HCT116 (cell line): ENCODE measurements around the gene ING3.

Source experiments
- ATF3 ChIP-seq: IDR thresholded peaks from 2 replicates; pipeline ENCODE4 v1.6.1; 2012
- CTCF ChIP-seq, 3 experiments: fragments of 200-600 bp in 1 of 3; sonication (generic) in 1 of 3; IDR thresholded peaks in 2 of 3; conservative IDR thresholded peaks in 1 of 3; 2 replicates each; pipeline ENCODE4 v1.5.1; 2012 to 2017; ENCODE audit warnings: low read depth in 2 of 3, low read length in 2 of 3, antibody characterized with exemption in 1 of 3, borderline replicate concordance in 1 of 3, control low read depth in 1 of 3, mild to moderate bottlenecking in 1 of 3, mixed read lengths in 1 of 3, mixed run types in 1 of 3, moderate library complexity in 1 of 3; ENCODE audit not compliant: insufficient read depth in 1 of 3
- EZH2 ChIP-seq: fragments of 200-600 bp; sonication (generic); IDR thresholded peaks from 2 replicates; pipeline ENCODE4 v1.6.1; 2017; ENCODE audit warnings: antibody characterized with exemption, mixed run types
- FOSL1 ChIP-seq: IDR thresholded peaks from 2 replicates; pipeline ENCODE4 v1.6.1; 2012; ENCODE audit warnings: low read depth
- MAX ChIP-seq: IDR thresholded peaks from 2 replicates; pipeline ENCODE4 v1.6.1; 2012
- POLR2AphosphoS5 ChIP-seq: IDR thresholded peaks from 2 replicates; pipeline ENCODE4 v1.6.1; 2011; ENCODE audit warnings: mild to moderate bottlenecking, low read depth, low read length, moderate library complexity
- REST ChIP-seq: IDR thresholded peaks from 2 replicates; pipeline ENCODE4 v1.6.1; 2012; ENCODE audit warnings: low read depth
- SIN3A ChIP-seq: IDR thresholded peaks from 2 replicates; pipeline ENCODE4 v1.6.1; 2012; ENCODE audit warnings: low read depth
- ZNF274 ChIP-seq: fragments of 200-500 bp; sonication (Bioruptor generic); IDR thresholded peaks from 2 replicates; pipeline ENCODE4 v1.6.1; 2014; ENCODE audit warnings: mild to moderate bottlenecking, low read depth, low read length, inconsistent platforms

GRCh38 chr7:120991581-120991980 lies 41.0 kb downstream of the ING3 start:
- TF ChIP-seq MAX (no peak), REST (no peak), ATF3 (no peak), CTCF (IDR thresholded peaks at IDR 0.05 in 2 of 3, conservative IDR thresholded peaks at IDR 0.05 in 1 of 3; ENCODE audit: borderline replicate concordance in 1 of 3, insufficient read depth in 1 of 3, low read depth in 2 of 3, low read length in 2 of 3) (no peak), ZNF274 (no peak), EZH2 (no peak), POLR2AphosphoS5 (no peak), FOSL1 (no peak), SIN3A (no peak)
